ENCODE results near the gene PPP2R2C. TPM values are rescaled to one million over a fixed set of nuclear protein-coding genes. Genes with fewer than 3 reads are reported as not detected.

PPP2R2C gene
- total RNA-seq, 1 experiment from 2014 or later: 9.5 TPM

DNA sequence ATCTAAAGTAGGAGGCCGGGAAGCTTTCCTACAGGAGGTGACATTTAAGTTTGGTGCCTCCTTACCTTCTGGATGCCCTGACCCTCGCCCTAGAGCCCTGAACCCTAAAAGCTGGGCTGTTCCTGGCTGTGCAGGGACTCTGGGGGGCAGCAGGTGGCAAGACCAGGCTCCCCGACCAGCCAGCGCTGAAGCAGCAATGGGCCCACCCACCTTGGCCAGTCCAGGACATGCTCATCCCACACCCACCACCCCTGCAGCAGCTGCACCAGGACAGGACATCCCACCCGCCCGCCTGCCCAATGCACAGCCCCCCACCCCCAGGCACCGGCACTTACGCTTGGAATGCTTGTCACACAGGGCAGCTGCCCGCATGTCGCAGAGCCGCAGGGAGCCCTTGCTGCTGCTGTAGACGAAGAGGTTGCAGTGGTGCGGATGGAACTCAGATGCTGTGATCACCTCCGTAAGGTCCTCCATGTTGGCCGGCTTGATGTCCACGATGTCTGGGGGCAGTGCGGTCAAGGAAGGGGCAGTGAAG, 124.8 kb downstream of the PPP2R2C start:
- Histone ChIP-seq H3K9me2 (replicated peaks; ENCODE audit: low read length) (no peaks in the 10 kb centered on the region), H3K4me2 (ENCODE audit: low read length) (no peak overlapping the region), H4K20me1 (ENCODE audit: low read length) (no peaks in the 10 kb centered on the region), H3K79me2 (ENCODE audit: low read length) (no peaks in the 10 kb centered on the region), H2AFZ (ENCODE audit: low read length) (no peak overlapping the region), H3K9ac (ENCODE audit: low read length) (no peak overlapping the region), H3K4me1 (ENCODE audit: insufficient read depth, low read length) (peaks cover 27% of the 10 kb centered on the region), H3F3A (ENCODE audit: low read length, unreplicated experiment) (no peaks in the 10 kb centered on the region), H3K36me3 (ENCODE audit: low read depth, low read length) (no peaks in the 10 kb centered on the region), H3K4me3 (ENCODE audit: low read length) (no peak overlapping the region), H3K9me3 (ENCODE audit: low read length) (no peaks in the 10 kb centered on the region), H3K27me3 (ENCODE audit: low read length) (no peaks in the 10 kb centered on the region), H3K27ac (ENCODE audit: low read length) (no peak overlapping the region)
- intact Hi-C loops (cut with micrococcal nuclease): no loop called here
- TF ChIP-seq EZH2phosphoT487 (IDR thresholded peaks at IDR 0.05; ENCODE audit: borderline replicate concordance, low read length): no peak
- no peak for TF ChIP-seq EZH2 (IDR thresholded peaks at IDR 0.05; ENCODE audit: low read length, unreplicated experiment)
- TF ChIP-seq, protein P1, sequence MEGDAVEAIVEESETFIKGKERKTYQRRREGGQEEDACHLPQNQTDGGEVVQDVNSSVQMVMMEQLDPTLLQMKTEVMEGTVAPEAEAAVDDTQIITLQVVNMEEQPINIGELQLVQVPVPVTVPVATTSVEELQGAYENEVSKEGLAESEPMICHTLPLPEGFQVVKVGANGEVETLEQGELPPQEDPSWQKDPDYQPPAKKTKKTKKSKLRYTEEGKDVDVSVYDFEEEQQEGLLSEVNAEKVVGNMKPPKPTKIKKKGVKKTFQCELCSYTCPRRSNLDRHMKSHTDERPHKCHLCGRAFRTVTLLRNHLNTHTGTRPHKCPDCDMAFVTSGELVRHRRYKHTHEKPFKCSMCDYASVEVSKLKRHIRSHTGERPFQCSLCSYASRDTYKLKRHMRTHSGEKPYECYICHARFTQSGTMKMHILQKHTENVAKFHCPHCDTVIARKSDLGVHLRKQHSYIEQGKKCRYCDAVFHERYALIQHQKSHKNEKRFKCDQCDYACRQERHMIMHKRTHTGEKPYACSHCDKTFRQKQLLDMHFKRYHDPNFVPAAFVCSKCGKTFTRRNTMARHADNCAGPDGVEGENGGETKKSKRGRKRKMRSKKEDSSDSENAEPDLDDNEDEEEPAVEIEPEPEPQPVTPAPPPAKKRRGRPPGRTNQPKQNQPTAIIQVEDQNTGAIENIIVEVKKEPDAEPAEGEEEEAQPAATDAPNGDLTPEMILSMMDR (conservative IDR thresholded peaks at IDR 0.05; ENCODE audit: low read depth, low read length): no peak
- ATAC-seq (no peak), DNase-seq (no peak)
- CTCF ChIA-PET: no interaction called here
- POLR2A ChIA-PET (ENCODE audit: unreplicated experiment): no interaction called here
- BruUV-seq (replicated peaks): no TSS peak

GRCh38 chr4:6346373-6347110, 125.9 kb downstream of the PPP2R2C start:
- no peaks in the 10 kb centered on the region for H3K79me2 ChIP-seq (ENCODE audit: low read length)
- no TSS peak for BruUV-seq (replicated peaks)
- no peak overlapping the region for H3K4me3 ChIP-seq (ENCODE audit: low read length)
- no peaks in the 10 kb centered on the region for H3F3A ChIP-seq (ENCODE audit: low read length, unreplicated experiment)
- no peak overlapping the region for H2AFZ ChIP-seq (ENCODE audit: low read length)
- no peaks in the 10 kb centered on the region for H3K27me3 ChIP-seq (ENCODE audit: low read length)
- H3K9me3 ChIP-seq (ENCODE audit: low read length): no peaks in the 10 kb centered on the region
- DNase-seq: no peak
- H3K9ac ChIP-seq (ENCODE audit: low read length): no peak overlapping the region
- intact Hi-C loops (cut with micrococcal nuclease): no loop called here
- CTCF ChIA-PET: no interaction called here
- TF ChIP-seq, protein P1 (conservative IDR thresholded peaks at IDR 0.05; ENCODE audit: low read depth, low read length): no peak
- TF ChIP-seq EZH2 (IDR thresholded peaks at IDR 0.05; ENCODE audit: low read length, unreplicated experiment) (no peak), EZH2phosphoT487 (IDR thresholded peaks at IDR 0.05; ENCODE audit: borderline replicate concordance, low read length) (no peak)
- H3K27ac ChIP-seq (ENCODE audit: low read length): no peak overlapping the region
- no peaks in the 10 kb centered on the region for H3K36me3 ChIP-seq (ENCODE audit: low read depth, low read length)
- H3K4me1 ChIP-seq (ENCODE audit: insufficient read depth, low read length): peaks cover 27% of the 10 kb centered on the region
- ATAC-seq: no peak
- no peaks in the 10 kb centered on the region for H3K9me2 ChIP-seq (replicated peaks; ENCODE audit: low read length)
- H4K20me1 ChIP-seq (ENCODE audit: low read length): no peaks in the 10 kb centered on the region
- POLR2A ChIA-PET (ENCODE audit: unreplicated experiment): no interaction called here
- no peak overlapping the region for H3K4me2 ChIP-seq (ENCODE audit: low read length)

GRCh38 chr4:6345866-6346265, 126.5 kb downstream of the PPP2R2C start:
- no peak overlapping the region for H3K4me3 ChIP-seq (ENCODE audit: low read length)
- no peaks in the 10 kb centered on the region for H3K36me3 ChIP-seq (ENCODE audit: low read depth, low read length)
- H3K4me1 ChIP-seq (ENCODE audit: insufficient read depth, low read length): peaks cover 27% of the 10 kb centered on the region
- ChIA-PET POLR2A (ENCODE audit: unreplicated experiment) (no interaction called here), CTCF (no interaction called here)
- no peak for ATAC-seq
- TF ChIP-seq EZH2phosphoT487 (IDR thresholded peaks at IDR 0.05; ENCODE audit: borderline replicate concordance, low read length) (no peak), EZH2 (IDR thresholded peaks at IDR 0.05; ENCODE audit: low read length, unreplicated experiment) (no peak)
- TF ChIP-seq, protein P1 (conservative IDR thresholded peaks at IDR 0.05; ENCODE audit: low read depth, low read length): no peak
- intact Hi-C loops (cut with micrococcal nuclease): no loop called here
- no peaks in the 10 kb centered on the region for H4K20me1 ChIP-seq (ENCODE audit: low read length)
- H3K27ac ChIP-seq (ENCODE audit: low read length): no peak overlapping the region
- no peaks in the 10 kb centered on the region for H3K79me2 ChIP-seq (ENCODE audit: low read length)
- no peak overlapping the region for H3K4me2 ChIP-seq (ENCODE audit: low read length)
- H3K27me3 ChIP-seq (ENCODE audit: low read length): no peaks in the 10 kb centered on the region
- no peak overlapping the region for H3K9ac ChIP-seq (ENCODE audit: low read length)
- H3F3A ChIP-seq (ENCODE audit: low read length, unreplicated experiment): no peaks in the 10 kb centered on the region
- no peak for DNase-seq
- H3K9me2 ChIP-seq (replicated peaks; ENCODE audit: low read length): no peaks in the 10 kb centered on the region
- no peaks in the 10 kb centered on the region for H3K9me3 ChIP-seq (ENCODE audit: low read length)
- H2AFZ ChIP-seq (ENCODE audit: low read length): no peak overlapping the region
- BruUV-seq (replicated peaks): no TSS peak

All from PC-3 (cell line).